WERI-Rb-1 (cell line): Measurements from ENCODE around the gene PEX26.

Source experiments
- DNase-seq: peaks from one replicate; pipeline ENCODE4 v3.0.0-alpha.2; 2020
- H3K27ac ChIP-seq: fragments of 250-450 bp; sonication (Bioruptor Pico); 2 replicates; pipeline ENCODE4 v1.5.1; 2020; ENCODE audit warnings: mild to moderate bottlenecking, moderate library complexity
- H3K27me3 ChIP-seq: fragments of 250-450 bp; sonication (Bioruptor Pico); 2 replicates; pipeline ENCODE4 v1.5.1; 2021; ENCODE audit warnings: mild to moderate bottlenecking, low read depth, moderate library complexity; ENCODE audit not compliant: insufficient read depth, severe bottlenecking
- H3K36me3 ChIP-seq: fragments of 250-450 bp; sonication (Bioruptor Pico); 2 replicates; pipeline ENCODE4 v1.5.1; 2020; ENCODE audit warnings: mild to moderate bottlenecking, moderate library complexity
- H3K4me3 ChIP-seq: 2 replicates; pipeline ENCODE4 v1.5.1; 2011; ENCODE audit warnings: low read depth, mild to moderate bottlenecking, control low read depth, low read length
- H3K9me3 ChIP-seq: fragments of 250-450 bp; sonication (Bioruptor Pico); 2 replicates; pipeline ENCODE4 v1.5.1; 2021; ENCODE audit warnings: mild to moderate bottlenecking, moderate library complexity; ENCODE audit not compliant: severe bottlenecking
- TF ChIP-seq, protein P1 (sequence below): IDR thresholded peaks from 2 replicates; pipeline ENCODE4 v1.5.1; 2011; ENCODE audit warnings: low read depth, mild to moderate bottlenecking, control low read depth, inconsistent platforms, low read length

PEX26 gene

GRCh38 chr22:18108187-18108586 lies 30.4 kb downstream of the PEX26 start:
- Histone ChIP-seq H3K27ac (no peak overlapping the region), H3K36me3 (no peaks in the 10 kb centered on the region), H3K9me3 (no peaks in the 10 kb centered on the region), H3K27me3 (peaks cover 4% of the 10 kb centered on the region), H3K4me3 (no peak overlapping the region)
- TF ChIP-seq, protein P1, sequence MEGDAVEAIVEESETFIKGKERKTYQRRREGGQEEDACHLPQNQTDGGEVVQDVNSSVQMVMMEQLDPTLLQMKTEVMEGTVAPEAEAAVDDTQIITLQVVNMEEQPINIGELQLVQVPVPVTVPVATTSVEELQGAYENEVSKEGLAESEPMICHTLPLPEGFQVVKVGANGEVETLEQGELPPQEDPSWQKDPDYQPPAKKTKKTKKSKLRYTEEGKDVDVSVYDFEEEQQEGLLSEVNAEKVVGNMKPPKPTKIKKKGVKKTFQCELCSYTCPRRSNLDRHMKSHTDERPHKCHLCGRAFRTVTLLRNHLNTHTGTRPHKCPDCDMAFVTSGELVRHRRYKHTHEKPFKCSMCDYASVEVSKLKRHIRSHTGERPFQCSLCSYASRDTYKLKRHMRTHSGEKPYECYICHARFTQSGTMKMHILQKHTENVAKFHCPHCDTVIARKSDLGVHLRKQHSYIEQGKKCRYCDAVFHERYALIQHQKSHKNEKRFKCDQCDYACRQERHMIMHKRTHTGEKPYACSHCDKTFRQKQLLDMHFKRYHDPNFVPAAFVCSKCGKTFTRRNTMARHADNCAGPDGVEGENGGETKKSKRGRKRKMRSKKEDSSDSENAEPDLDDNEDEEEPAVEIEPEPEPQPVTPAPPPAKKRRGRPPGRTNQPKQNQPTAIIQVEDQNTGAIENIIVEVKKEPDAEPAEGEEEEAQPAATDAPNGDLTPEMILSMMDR, result no peak
- DNase-seq, result no peak

DNA sequence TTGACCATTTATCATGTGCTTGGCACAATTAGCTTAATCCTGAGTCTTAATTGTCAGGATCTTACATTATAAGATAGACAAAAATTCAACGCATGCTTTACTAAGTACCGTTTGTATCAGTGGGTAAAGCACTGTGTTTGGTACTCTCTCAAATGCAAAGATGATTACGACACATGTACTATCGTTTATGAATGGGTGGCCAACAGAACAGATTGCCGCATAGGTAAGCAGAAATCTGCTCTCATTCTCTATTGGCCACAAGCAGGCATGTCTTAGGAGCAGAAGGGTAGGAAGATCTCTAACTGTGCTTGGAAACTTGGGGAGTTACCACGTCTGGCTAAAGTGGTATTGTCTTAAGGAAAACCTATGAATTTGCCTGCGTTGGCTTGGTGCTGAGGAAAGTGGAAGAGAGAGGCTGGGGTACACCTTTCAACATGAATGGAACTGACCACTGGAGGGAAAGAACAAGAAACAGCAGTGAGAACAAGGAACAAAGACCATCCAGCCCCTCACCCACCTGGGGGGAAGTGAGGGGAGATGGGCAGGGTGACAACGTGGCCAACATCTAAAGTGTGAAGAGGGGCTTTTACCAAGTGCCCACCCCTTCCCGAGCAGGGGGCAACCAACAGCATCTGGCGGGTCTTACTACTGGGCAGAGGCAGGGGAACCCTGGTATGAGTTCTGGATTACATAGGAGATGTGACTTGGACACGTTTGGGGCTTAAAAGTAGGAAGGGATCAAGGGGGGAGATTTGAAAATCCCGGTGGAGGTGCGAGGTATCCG lies 31.8 kb downstream of the PEX26 start:
- DNase-seq, result no peak
- H3K4me3 ChIP-seq, result no peak overlapping the region
- H3K36me3 ChIP-seq, result no peaks in the 10 kb centered on the region

DNA sequence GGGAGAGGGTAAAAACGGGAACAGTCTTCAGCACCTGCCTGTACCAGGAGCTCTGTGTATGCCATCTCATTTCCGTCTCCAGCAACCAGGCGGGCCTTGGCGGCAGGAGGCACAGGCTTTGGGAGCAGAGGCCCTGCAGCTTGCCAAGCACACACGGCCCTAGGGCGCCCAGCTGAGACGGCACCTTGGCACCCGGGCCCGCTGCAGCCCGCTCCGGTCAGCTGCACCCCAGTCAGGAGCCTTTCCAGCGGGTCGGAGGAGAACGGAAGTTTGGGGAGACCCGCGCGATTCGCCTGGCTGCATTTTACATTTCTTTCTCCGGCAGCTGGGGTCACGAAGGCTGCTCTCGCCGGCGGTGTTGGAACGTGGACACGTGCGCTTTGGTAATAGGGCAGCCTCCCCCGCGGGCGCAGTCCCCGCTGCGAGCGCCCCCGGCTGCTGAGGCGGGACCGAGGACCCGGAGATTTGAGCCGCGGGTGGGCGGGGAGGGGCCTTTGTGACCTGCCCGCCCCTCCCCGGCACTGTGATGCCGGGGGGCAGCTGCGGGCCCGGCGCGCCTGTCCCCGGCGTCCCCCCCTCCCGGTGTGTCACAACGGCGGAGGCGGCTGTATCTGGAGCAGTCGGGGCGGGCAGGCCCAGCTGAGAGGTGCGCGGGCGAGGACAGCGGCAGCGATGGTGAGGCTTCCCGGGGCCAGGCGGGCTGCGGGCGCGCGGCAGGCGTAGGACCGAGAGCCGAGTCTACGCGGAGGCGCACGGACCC lies 32.6 kb downstream of the PEX26 start, which contains the start of gene TUBA8:
TUBA8 (plus strand) TSS at position 616 of the 760 bp plus-strand sequence; CDS start at position 673, 57 bp downstream.
- H3K4me3 ChIP-seq, result peak within 1 kb of the TSS; percentile 53
- H3K36me3 ChIP-seq, result no peaks in the 10 kb centered on the region
- no peaks in the 10 kb centered on the region for H3K9me3 ChIP-seq
- DNase-seq, result peak; percentile 44
- H3K27me3 ChIP-seq, result peaks cover 4% of the 10 kb centered on the region
- TF ChIP-seq, protein P1, result no peak
- no peak within 1 kb of the TSS for H3K27ac ChIP-seq

More for the DNA sequence above, 31.8 kb downstream of the PEX26 start:
- Histone ChIP-seq H3K27ac (no peak overlapping the region), H3K9me3 (no peaks in the 10 kb centered on the region), H3K27me3 (peaks cover 4% of the 10 kb centered on the region)
- TF ChIP-seq, protein P1, result no peak

DNA sequence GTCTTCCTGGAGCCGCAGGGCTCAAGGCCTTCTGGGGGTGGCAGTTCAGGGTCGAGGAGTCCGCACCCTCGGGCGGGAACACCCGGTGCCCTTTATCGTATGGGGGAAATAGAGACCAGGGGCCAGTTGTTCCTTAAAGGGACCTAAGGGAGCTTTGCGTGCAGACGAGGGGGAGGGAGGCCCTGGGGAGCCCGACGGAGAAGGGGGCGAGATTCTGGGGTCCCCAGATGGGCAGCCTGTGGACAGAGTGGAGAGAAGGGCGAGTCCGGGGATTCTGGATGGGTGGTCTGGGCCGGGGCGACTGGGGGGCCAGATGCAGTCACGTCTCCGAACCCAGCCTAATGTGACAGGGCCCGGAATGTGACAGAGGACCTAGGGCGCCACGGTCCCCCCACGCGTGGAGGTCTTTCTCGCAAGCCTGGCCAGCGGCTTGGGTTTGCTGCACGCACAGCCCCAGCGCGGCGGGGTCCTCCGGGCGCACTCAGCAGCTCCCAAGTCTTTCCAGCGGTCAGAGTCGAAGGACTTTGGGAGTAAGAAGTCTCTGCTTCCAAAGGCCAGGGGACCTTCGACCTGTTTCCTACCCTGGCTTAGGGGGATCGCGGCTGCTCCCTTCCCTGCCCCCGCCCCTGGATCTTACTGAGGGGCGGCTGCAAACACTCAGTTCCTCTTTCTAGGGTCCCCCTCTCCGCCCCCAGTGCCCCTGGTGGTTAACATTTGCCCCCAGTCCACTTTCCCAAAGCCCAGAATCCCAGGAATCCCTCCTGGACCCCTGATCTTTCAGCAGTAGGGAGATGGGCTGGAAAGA lies 33.4 kb downstream of the PEX26 start:
- TF ChIP-seq, protein P1, result no peak
- peaks cover 4% of the 10 kb centered on the region for H3K27me3 ChIP-seq
- no peaks in the 10 kb centered on the region for H3K9me3 ChIP-seq
- peak overlapping the region; percentile 53 for H3K4me3 ChIP-seq
- H3K36me3 ChIP-seq, result no peaks in the 10 kb centered on the region
- no peak for DNase-seq
- H3K27ac ChIP-seq, result no peak overlapping the region

DNA sequence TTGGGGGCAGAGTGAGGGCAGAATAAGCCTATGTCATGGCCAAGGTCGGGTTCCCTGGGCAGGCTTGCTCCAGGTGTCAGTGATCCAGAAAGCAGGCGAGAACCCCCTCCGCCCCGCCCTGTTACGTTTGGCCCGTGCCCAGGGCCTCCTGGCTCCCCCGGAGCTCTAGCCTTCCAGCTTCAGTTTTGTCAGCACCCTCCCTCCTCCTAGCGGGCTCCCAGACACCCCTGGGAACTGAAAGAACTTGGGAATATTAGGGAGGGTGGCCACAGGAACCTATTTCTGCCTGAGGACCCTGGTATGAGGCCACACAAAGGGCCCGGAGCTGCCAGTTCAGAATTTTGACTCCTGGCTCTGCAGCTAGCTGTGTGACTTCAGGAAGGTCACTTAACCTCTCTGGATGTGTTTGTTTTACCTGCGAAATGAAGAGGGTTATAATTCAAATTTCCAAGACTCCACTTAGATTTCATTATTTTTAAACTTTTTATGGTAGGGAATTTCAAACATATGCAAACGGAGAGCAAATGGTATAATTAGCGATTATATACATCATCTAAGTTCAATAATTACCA lies 34.1 kb downstream of the PEX26 start:
- Histone ChIP-seq H3K4me3 (no peak overlapping the region), H3K27me3 (peaks cover 4% of the 10 kb centered on the region), H3K36me3 (no peaks in the 10 kb centered on the region), H3K9me3 (no peaks in the 10 kb centered on the region), H3K27ac (no peak overlapping the region)
- TF ChIP-seq, protein P1, result no peak
- no peak for DNase-seq
